ENCODE data around the gene SLC22A17. TPM values are rescaled to one million over a fixed set of nuclear protein-coding genes. Genes with fewer than 3 reads are reported as not detected.
A peak's percentile ranks its signal among the peaks of the same experiment; 100 is the strongest.

Gene SLC22A17
- total and polyA plus RNA-seq, 2 of the 13 experiments (the other 11 are each of a cell fraction or from before 2014, with no cell fraction given) = 0.95 to 1.1 TPM

GRCh38 chr14:23307146-23307530 lies 45.5 kb downstream of the SLC22A17 start:
- BruUV-seq (replicated peaks) = TSS peak; percentile 44
- no peak for FAIRE-seq
- WGBS (ENCODE audit: low lambda C conversion rate) = 4% methylated on average over 5 of the region's 5 CpGs
- TF ChIP-seq, protein P1, sequence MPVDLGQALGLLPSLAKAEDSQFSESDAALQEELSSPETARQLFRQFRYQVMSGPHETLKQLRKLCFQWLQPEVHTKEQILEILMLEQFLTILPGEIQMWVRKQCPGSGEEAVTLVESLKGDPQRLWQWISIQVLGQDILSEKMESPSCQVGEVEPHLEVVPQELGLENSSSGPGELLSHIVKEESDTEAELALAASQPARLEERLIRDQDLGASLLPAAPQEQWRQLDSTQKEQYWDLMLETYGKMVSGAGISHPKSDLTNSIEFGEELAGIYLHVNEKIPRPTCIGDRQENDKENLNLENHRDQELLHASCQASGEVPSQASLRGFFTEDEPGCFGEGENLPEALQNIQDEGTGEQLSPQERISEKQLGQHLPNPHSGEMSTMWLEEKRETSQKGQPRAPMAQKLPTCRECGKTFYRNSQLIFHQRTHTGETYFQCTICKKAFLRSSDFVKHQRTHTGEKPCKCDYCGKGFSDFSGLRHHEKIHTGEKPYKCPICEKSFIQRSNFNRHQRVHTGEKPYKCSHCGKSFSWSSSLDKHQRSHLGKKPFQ (CRISPR knock-in tag; IDR thresholded peaks at IDR 0.05; ENCODE audit: insufficient replicate concordance) = peak; percentile 9
- TF ChIP-seq TBP (CRISPR knock-in tag; IDR thresholded peaks at IDR 0.05) = no peak
- no peak for TF ChIP-seq ZFYVE20 (CRISPR knock-in tag; IDR thresholded peaks at IDR 0.05; ENCODE audit: borderline replicate concordance, low read depth)
- 0 out of 2 replicates have a peak, but pooled peaks have one; percentile 16 for TF ChIP-seq DMTF1 (CRISPR knock-in tag; IDR thresholded peaks at IDR 0.05)
- no peak for TF ChIP-seq BORCS8-MEF2B (CRISPR knock-in tag; IDR thresholded peaks at IDR 0.05)
- TF ChIP-seq, protein P2, sequence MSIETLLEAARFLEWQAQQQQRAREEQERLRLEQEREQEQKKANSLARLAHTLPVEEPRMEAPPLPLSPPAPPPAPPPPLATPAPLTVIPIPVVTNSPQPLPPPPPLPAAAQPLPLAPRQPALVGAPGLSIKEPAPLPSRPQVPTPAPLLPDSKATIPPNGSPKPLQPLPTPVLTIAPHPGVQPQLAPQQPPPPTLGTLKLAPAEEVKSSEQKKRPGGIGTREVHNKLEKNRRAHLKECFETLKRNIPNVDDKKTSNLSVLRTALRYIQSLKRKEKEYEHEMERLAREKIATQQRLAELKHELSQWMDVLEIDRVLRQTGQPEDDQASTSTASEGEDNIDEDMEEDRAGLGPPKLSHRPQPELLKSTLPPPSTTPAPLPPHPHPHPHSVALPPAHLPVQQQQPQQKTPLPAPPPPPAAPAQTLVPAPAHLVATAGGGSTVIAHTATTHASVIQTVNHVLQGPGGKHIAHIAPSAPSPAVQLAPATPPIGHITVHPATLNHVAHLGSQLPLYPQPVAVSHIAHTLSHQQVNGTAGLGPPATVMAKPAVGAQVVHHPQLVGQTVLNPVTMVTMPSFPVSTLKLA (IDR thresholded peaks at IDR 0.05) = no peak
- TF ChIP-seq SSRP1 (CRISPR knock-in tag; IDR thresholded peaks at IDR 0.05) = 0 out of 2 replicates have a peak, but pooled peaks have one; percentile 13
- TF ChIP-seq ZNF576 (CRISPR knock-in tag; IDR thresholded peaks at IDR 0.05) = 0 out of 2 replicates have a peak, but pooled peaks have one; percentile 61
- TF ChIP-seq ZBTB26 (CRISPR knock-in tag; IDR thresholded peaks at IDR 0.05; ENCODE audit: borderline replicate concordance) = no peak
- TF ChIP-seq, protein P3, sequence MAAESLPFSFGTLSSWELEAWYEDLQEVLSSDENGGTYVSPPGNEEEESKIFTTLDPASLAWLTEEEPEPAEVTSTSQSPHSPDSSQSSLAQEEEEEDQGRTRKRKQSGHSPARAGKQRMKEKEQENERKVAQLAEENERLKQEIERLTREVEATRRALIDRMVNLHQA (CRISPR knock-in tag; IDR thresholded peaks at IDR 0.05) = no peak
- TF ChIP-seq, protein P4, sequence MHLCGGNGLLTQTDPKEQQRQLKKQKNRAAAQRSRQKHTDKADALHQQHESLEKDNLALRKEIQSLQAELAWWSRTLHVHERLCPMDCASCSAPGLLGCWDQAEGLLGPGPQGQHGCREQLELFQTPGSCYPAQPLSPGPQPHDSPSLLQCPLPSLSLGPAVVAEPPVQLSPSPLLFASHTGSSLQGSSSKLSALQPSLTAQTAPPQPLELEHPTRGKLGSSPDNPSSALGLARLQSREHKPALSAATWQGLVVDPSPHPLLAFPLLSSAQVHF (CRISPR knock-in tag; IDR thresholded peaks at IDR 0.05) = no peak
- no peak for TF ChIP-seq KDM2A (CRISPR knock-in tag; IDR thresholded peaks at IDR 0.05; ENCODE audit: borderline replicate concordance, low read depth)
- TF ChIP-seq NFE2L1 (CRISPR knock-in tag; IDR thresholded peaks at IDR 0.05; ENCODE audit: borderline replicate concordance) = 0 out of 2 replicates have a peak, but pooled peaks have one; percentile 50
- no peak for TF ChIP-seq PRMT3 (CRISPR knock-in tag; IDR thresholded peaks at IDR 0.05; ENCODE audit: borderline replicate concordance, low read depth)

More at GRCh38 chr14:23307146-23307530, 45.5 kb downstream of the SLC22A17 start:
- ATAC-seq (no peak), DNase-seq (ENCODE audit: low spot score) (no peak)
- Histone ChIP-seq H3K4me3 (replicated peaks in 1 of 3; ENCODE audit: insufficient read depth in 1 of 3, low read depth in 2 of 3, low read length in 3 of 3) (peak overlapping the region; percentile 95 to 99 (median 96)), H3K4me2 (ENCODE audit: low read depth, low read length) (peak overlapping the region; percentile 96), H3K9me3 (ENCODE audit: low read length) (no peaks in the 10 kb centered on the region), H3K79me2 (ENCODE audit: insufficient read depth, low read length) (peaks cover 34% of the 10 kb centered on the region), H2AFZ (ENCODE audit: low read length) (no peak overlapping the region), H4K20me1 (ENCODE audit: insufficient read depth, low read length) (no peaks in the 10 kb centered on the region), H3K27ac (ENCODE audit: extremely low read length, insufficient read depth, low read length) (peak overlapping the region; percentile 87), H3K27me3 (ENCODE audit: control insufficient read depth in 1 of 2, insufficient read depth in 2 of 2, low read length in 2 of 2) (no peaks in the 10 kb centered on the region; a peak in 1 of 5 replicates), H3K4me1 (ENCODE audit: insufficient read depth, low read length) (peaks cover 60% of the 10 kb centered on the region), H3K9ac (ENCODE audit: insufficient read depth, low read depth, low read length) (peak overlapping the region; percentile 99), H3K36me3 (replicated peaks in 1 of 2; ENCODE audit: control insufficient read depth in 1 of 2, insufficient read depth in 2 of 2, low read length in 2 of 2) (peaks cover 27 to 38% of the 10 kb centered on the region in 2 experiments)
- POLR2A ChIA-PET = interaction anchor here (0.6 to 18.7 kb wide), 34 partner anchors 12 to 1529 kb away, joined by 3 to 1053 read pairs (median 4); partner anchors contain the start of genes ACIN1, C14orf119, CBLN3 and CIDEB
- in situ Hi-C loops (cut with HindIII; ENCODE audit: extremely low pct_ligation_motif_present, low pct_unique_long_range_greater_than_20kb) = loop anchor here (25.0 kb wide), 1 partner anchor 830 kb away; the partner anchor contains the start of genes EMC9, FITM1, PSME1 and PSME2
- CTCF ChIA-PET (ENCODE audit: low intra/inter-chr PET ratio, low total read pairs) = interaction anchor here (1.3 kb wide), 1 partner anchor 15 kb away, joined by 4 read pairs; the partner anchor contains the start of gene PABPN1
- intact Hi-C loops (cut with micrococcal nuclease; ENCODE audit: unreplicated experiment) = loop anchor here (10.0 kb wide), 3 partner anchors 322 to 988 kb away; partner anchors contain the start of genes AJUBA, DCAF11, DHRS1 and NOP9
